BE2C (cell line): Measurements from ENCODE around the gene EPM2A.

ENCODE experiments used
- DNase-seq: peaks from one replicate; pipeline ENCODE4 v3.0.0-alpha.2; 2020
- H3K27me3 ChIP-seq: fragments of 250-450 bp; sonication (Bioruptor Pico); 2 replicates; pipeline ENCODE4 v1.5.1; 2020; ENCODE audit warnings: mild to moderate bottlenecking
- H3K36me3 ChIP-seq: fragments of 250-450 bp; sonication (Bioruptor Pico); 2 replicates; pipeline ENCODE4 v1.5.1; 2020; ENCODE audit warnings: mild to moderate bottlenecking
- H3K4me1 ChIP-seq: fragments of 250-450 bp; sonication (Bioruptor Pico); 2 replicates; pipeline ENCODE4 v1.5.1; 2020
- H3K4me3 ChIP-seq: 2 replicates; pipeline ENCODE4 v1.5.1; 2011; ENCODE audit warnings: low read depth, low read length
- H3K9me3 ChIP-seq: fragments of 250-450 bp; sonication (Bioruptor Pico); 2 replicates; pipeline ENCODE4 v1.5.1; 2020
- TF ChIP-seq, protein P1 (sequence below): IDR thresholded peaks from 2 replicates; pipeline ENCODE4 v1.5.1; 2012; ENCODE audit warnings: mild to moderate bottlenecking, low read depth, low read length

Gene EPM2A

DNA sequence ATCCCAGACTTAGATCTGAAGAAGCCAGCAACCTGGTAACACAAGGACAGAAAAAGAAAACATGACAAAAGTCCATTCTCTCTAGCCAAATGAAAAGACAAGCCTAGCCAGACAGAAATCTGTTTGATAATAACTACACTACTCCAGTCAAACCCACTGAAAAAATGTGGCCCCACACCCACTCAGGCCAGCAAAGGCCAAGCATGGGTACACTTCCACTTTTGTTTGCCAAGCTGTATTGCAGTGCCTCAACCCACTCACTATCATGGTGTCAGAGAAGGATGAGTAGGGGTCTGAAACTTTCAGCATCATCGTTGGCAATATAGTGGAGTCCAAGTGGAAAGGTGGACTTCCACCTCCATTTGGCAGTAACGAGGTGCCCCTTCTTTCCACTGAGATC is 45.8 kb downstream of the EPM2A start:
- DNase-seq = no peak
- H3K27me3 ChIP-seq = no peaks in the 10 kb centered on the region
- TF ChIP-seq, protein P1, sequence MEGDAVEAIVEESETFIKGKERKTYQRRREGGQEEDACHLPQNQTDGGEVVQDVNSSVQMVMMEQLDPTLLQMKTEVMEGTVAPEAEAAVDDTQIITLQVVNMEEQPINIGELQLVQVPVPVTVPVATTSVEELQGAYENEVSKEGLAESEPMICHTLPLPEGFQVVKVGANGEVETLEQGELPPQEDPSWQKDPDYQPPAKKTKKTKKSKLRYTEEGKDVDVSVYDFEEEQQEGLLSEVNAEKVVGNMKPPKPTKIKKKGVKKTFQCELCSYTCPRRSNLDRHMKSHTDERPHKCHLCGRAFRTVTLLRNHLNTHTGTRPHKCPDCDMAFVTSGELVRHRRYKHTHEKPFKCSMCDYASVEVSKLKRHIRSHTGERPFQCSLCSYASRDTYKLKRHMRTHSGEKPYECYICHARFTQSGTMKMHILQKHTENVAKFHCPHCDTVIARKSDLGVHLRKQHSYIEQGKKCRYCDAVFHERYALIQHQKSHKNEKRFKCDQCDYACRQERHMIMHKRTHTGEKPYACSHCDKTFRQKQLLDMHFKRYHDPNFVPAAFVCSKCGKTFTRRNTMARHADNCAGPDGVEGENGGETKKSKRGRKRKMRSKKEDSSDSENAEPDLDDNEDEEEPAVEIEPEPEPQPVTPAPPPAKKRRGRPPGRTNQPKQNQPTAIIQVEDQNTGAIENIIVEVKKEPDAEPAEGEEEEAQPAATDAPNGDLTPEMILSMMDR = no peak
- H3K4me1 ChIP-seq = no peaks in the 10 kb centered on the region
- H3K36me3 ChIP-seq = no peaks in the 10 kb centered on the region
- H3K9me3 ChIP-seq = no peaks in the 10 kb centered on the region
- no peak overlapping the region for H3K4me3 ChIP-seq

DNA sequence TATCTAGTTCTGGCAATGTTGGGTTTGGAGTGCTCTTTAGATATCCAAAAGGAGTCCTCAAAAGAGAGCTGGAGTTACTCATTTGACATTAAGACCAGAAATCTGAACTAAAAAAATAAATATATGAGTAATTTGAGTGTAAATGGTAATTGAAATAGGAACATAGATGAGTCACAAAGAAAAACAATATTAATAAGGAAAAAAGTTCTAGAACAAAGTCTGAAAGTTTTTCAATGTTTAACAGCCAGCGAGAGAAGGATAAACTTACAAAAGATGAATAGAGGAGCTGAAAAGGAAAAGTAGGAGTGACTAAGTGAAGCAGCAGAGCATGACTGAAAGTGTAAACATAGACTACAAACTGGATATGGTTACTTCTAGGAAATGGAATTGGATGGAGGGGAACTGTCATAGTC is 46.8 kb downstream of the EPM2A start:
- Histone ChIP-seq H3K4me3 (no peak overlapping the region), H3K9me3 (no peaks in the 10 kb centered on the region), H3K27me3 (no peaks in the 10 kb centered on the region), H3K36me3 (no peaks in the 10 kb centered on the region), H3K4me1 (no peaks in the 10 kb centered on the region)
- TF ChIP-seq, protein P1 = no peak
- DNase-seq = no peak

DNA sequence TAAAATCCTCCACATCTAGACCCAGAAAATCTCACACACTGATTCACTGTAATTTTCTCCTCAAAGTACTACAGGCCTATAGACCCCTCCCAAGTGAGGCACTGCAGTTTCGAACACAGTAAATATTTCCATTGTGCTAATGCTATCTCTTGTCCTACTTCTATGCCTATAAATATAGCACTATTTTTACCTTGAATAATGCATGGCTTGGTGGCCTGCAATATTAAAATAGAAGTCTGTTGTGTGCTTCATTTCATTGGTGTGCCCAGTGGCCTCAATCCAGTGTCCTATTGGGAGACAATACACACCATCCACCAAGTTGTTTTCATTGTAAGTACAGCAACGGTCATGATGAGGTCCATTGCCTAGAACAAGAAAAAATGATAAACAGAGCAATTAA is 49.4 kb downstream of the EPM2A start:
- no peak for DNase-seq
- TF ChIP-seq, protein P1 = no peak
- H3K36me3 ChIP-seq = no peaks in the 10 kb centered on the region

GRCh38 chr6:145681965-145682364 is 53.4 kb downstream of the EPM2A start:
- Histone ChIP-seq H3K4me3 (no peak overlapping the region), H3K9me3 (no peaks in the 10 kb centered on the region), H3K4me1 (no peaks in the 10 kb centered on the region), H3K27me3 (no peaks in the 10 kb centered on the region), H3K36me3 (no peaks in the 10 kb centered on the region)
- no peak for DNase-seq
- TF ChIP-seq, protein P1 = no peak

More for the DNA sequence above, 49.4 kb downstream of the EPM2A start:
- Histone ChIP-seq H3K9me3 (no peaks in the 10 kb centered on the region), H3K4me1 (no peaks in the 10 kb centered on the region), H3K4me3 (no peak overlapping the region), H3K27me3 (no peaks in the 10 kb centered on the region)

- DNase-seq = peak; percentile 5
- TF ChIP-seq, protein P1 = no peak
- H3K9me3 ChIP-seq = no peaks in the 10 kb centered on the region; the same call in 1 of the 2 replicates
These were observed 61.8 kb downstream of the EPM2A start for GRCh38 chr6:145673504-145673903.

DNA sequence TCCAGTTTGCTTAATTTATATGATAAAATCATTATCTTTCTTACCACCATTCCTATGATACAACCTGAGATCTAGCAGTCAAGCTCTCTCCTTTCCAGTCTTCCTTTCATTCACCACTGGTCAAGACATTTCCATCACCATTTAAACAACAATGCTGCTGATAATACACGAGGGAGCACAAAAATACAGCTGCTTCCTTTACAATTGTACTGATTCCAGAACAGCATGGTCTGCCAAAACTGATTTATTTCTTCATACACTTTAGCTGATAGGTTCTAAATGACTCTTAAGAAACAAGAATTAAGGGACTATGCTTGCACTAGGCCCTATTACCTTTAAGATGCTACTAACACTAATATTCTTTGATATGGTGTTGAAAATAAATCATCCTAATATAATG is 65.0 kb downstream of the EPM2A start:
- H3K9me3 ChIP-seq = no peaks in the 10 kb centered on the region; the same call in 1 of the 2 replicates
- no peaks in the 10 kb centered on the region for H3K36me3 ChIP-seq
- H3K27me3 ChIP-seq = no peaks in the 10 kb centered on the region
- TF ChIP-seq, protein P1 = no peak
- no peak overlapping the region for H3K4me3 ChIP-seq
- DNase-seq = no peak
- H3K4me1 ChIP-seq = no peaks in the 10 kb centered on the region

More at GRCh38 chr6:145673504-145673903, 61.8 kb downstream of the EPM2A start:
- H3K36me3 ChIP-seq = no peaks in the 10 kb centered on the region
- no peak overlapping the region for H3K4me3 ChIP-seq
- no peaks in the 10 kb centered on the region for H3K4me1 ChIP-seq
- H3K27me3 ChIP-seq = no peaks in the 10 kb centered on the region
